Measurements from ENCODE around the gene ASIC3.

DNA sequence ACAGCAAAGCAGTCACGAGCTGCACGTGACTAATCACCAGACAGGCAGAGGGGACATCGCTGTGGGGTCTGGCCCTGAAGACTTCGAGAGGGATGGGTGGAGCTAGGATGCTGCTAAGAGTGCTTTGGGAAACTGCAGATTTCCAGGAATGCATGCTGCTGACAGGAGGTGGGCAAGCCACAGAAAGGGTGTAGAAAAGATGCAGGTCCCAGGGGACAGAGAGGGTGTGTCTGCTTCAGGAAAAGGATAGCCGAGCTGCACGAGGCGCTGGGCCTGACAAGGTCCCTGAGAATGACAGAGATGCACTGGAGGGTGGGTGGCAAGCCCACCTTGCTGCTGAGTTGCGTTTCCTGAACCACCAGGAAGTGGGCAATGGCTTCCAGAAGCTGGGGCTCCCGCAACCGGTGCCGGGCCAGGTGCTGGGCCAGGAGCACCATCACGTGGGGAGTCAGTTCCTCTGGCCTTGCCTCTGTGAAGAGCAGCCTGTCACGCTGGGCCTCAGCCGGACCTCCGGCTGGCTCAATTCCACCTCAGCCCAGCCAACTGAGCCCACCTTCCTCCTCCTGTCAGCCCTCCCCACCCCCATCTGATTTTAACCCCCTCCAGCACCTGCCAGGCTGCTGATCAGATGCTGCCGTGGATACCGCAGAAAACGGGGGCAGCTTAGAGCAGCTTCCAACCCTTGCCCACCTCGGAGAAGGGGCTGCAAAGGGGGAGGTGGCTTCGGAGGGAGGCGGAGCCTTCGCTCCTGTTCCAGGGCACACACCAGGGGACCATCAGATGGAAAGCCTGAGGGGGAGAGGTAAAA, 30.1 kb downstream of the ASIC3 start:
- TF ChIP-seq, protein P1, sequence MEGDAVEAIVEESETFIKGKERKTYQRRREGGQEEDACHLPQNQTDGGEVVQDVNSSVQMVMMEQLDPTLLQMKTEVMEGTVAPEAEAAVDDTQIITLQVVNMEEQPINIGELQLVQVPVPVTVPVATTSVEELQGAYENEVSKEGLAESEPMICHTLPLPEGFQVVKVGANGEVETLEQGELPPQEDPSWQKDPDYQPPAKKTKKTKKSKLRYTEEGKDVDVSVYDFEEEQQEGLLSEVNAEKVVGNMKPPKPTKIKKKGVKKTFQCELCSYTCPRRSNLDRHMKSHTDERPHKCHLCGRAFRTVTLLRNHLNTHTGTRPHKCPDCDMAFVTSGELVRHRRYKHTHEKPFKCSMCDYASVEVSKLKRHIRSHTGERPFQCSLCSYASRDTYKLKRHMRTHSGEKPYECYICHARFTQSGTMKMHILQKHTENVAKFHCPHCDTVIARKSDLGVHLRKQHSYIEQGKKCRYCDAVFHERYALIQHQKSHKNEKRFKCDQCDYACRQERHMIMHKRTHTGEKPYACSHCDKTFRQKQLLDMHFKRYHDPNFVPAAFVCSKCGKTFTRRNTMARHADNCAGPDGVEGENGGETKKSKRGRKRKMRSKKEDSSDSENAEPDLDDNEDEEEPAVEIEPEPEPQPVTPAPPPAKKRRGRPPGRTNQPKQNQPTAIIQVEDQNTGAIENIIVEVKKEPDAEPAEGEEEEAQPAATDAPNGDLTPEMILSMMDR (IDR thresholded peaks at IDR 0.05; ENCODE audit: low read length): no peak
- TF ChIP-seq EZH2phosphoT487 (IDR thresholded peaks at IDR 0.05; ENCODE audit: low read length): no peak

All from MM.1S (cell line).